Measurements from ENCODE around the gene ANKRD6.

The ANKRD6 gene

DNA sequence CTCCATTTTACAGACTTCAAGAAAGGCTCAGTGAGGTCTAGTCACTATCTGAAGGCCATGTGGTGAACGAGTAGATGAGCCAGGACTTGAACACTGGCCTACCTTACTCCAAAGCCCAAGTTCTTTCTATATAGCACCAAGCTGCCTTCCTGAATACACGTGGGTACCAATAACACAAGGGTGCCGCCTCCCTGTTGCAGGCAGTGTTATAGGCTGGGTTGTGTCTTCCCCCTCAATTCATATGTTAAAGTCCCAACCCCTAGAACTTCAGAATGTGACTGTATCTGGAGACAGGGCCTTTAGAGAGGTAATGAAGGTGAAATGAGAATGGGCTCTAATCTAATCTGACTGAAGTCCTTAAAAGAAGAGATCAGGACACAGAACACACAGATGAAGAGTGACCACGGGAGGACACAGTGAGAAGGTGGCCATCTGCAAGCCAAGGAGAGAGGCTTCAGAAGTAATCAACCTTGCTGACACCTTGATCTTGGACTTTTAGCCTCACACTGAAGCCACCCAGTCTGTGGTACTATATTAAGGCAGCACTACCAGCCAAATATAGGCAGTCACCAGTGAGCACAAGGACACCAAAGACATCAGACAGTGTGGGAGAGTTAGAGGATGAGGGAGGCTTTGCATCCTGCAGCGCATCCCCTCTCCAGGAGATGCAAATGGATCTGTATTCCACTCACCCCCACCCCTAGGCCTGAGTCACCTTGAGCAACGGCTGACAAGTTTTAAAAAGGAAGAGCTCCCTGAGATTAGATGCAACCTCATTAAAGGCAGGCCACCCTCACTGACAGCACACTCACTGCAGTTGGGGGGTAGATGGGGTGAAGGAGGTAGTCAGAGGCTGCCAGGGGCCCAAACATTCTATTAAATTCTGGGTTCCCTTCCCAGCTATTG lies 246.5 kb downstream of the ANKRD6 start:
- DNase-seq (ENCODE audit: low read depth, low spot score): no peak
- no peak overlapping the region for H3K27ac ChIP-seq

DNA sequence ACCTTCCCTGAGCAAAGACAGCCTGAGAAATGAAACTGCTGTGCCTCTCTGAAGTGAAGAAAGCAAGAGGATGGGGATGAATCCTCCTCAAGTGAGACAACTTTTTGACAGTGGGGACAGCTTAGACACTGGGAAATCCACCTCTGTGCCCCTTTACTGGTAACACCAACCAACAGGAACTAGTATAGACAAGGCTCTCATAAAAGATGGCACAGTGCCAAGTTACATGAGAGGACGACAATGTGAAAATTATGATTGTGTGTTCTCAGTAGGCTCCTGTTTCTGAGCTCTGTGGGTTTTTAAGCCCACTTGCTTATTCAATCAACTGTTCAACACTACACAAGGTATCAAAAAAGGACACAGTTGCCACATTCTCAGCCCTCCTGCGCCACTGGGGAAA lies 247.2 kb downstream of the ANKRD6 start:
- H3K27ac ChIP-seq: no peak overlapping the region
- DNase-seq (ENCODE audit: low read depth, low spot score): no peak

DNA sequence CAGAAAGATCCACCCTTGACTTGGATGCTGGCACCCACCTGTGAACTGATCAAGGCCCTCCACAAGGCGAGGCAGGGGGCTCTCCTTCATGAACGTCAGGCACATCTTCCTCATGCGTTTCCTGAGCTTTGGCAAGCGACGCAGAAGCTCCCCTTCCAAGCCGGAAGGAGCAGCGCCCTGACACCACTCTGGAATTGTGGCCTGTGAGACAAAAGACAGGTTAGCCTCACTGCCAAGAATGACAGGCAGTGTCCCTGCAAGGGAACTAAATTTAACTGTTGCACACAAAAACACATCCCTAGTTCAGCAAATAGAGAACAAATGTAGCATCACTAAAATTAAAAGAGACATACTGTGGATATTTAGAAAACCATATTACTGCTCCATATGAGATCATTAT lies 247.6 kb downstream of the ANKRD6 start:
- no peak for DNase-seq (ENCODE audit: low read depth, low spot score)
- no peak overlapping the region for H3K27ac ChIP-seq

GRCh38 chr6:89681983-89682564 lies 249.1 kb downstream of the ANKRD6 start:
- H3K27ac ChIP-seq: no peak overlapping the region
- no peak for DNase-seq (ENCODE audit: low read depth, low spot score)

- no peak overlapping the region for H3K27ac ChIP-seq
Measured at GRCh38 chr6:89682991-89683390, 250.0 kb downstream of the ANKRD6 start.

More at GRCh38 chr6:89682991-89683390, 250.0 kb downstream of the ANKRD6 start:
- DNase-seq (ENCODE audit: low read depth, low spot score): no peak
